Colonic mucosa (tissue), 4 donors: ENCODE measurements around the gene RCL1. TPM values are rescaled to one million over a fixed set of nuclear protein-coding genes. Genes with fewer than 3 reads are reported as not detected.
A peak's percentile ranks its signal among the peaks of the same experiment; 100 is the strongest.

Experiments used
- DNase-seq: peaks from one replicate; pipeline ENCODE4 v3.0.0-alpha.2; 2020
- H3K27ac ChIP-seq: fragments of 200-600 bp; one replicate; pipeline ENCODE4 v1.8.0; 2021
- H3K27me3 ChIP-seq: fragments of 200-600 bp; one replicate; pipeline ENCODE4 v1.8.0; 2021
- H3K36me3 ChIP-seq: fragments of 200-600 bp; one replicate; pipeline ENCODE4 v1.8.0; 2021
- H3K4me1 ChIP-seq: fragments of 200-600 bp; one replicate; pipeline ENCODE4 v1.8.0; 2021; ENCODE audit warnings: mild to moderate bottlenecking
- H3K4me3 ChIP-seq: fragments of 200-600 bp; one replicate; pipeline ENCODE4 v1.8.0; 2021
- H3K9ac ChIP-seq, 2 donors: one replicate each; pipeline ENCODE4 v1.7.0; 2013; ENCODE audit warnings: control low read depth in 2 of 2, low read depth in 2 of 2, low read length in 2 of 2
- H3K9me3 ChIP-seq: fragments of 200-600 bp; one replicate; pipeline ENCODE4 v1.8.0; 2021
- CTCF ChIP-seq: fragments of 200-600 bp; IDR thresholded peaks from one replicate; pipeline ENCODE4 v1.8.0; 2022; ENCODE audit warnings: antibody characterized with exemption, mild to moderate bottlenecking
- intact Hi-C: fragments of 100-400 bp; cut with DNase I; formaldehyde crosslinking; loops from one replicate; pipeline ENCODE4 v1.14.1; 2022
- total RNA-seq, 2 donors: library from RNA; stranded (reverse); fragmentation: NEBNext Ultra II Directional in 1 of 2; extraction: Animal tissue kit (Norgen Biotek cat#: 25700) in 1 of 2; gene quantifications; one replicate each; pipeline ENCODE4 v1.2.1, GENCODE V29; 2021
- donor health status: healthy.
- donor health status: DM: no; HTN: no; CAD: no.
- donor health status: DM: no; HTN: no; CAD: no.

Gene RCL1
- total RNA-seq, 2 donors from 2014 or later, result 7.0 to 12.5 TPM

GRCh38 chr9:4798281-4799032, 5.7 kb downstream of the RCL1 start:
- no peak for TF ChIP-seq CTCF
- no peaks in the 10 kb centered on the region for H3K27me3 ChIP-seq
- H3K9me3 ChIP-seq, result no peaks in the 10 kb centered on the region
- no peaks in the 10 kb centered on the region for H3K36me3 ChIP-seq
- intact Hi-C loops, result loop anchor here (10.0 kb wide), 2 partner anchors 54 to 186 kb away; partner anchors contain the start of genes AK3 and JAK2
- no peak overlapping the region for H3K4me3 ChIP-seq
- no peak overlapping the region for H3K27ac ChIP-seq
- no peaks in the 10 kb centered on the region for H3K4me1 ChIP-seq
- H3K9ac ChIP-seq, result peak overlapping the region in 1 of 2 donors; percentile 9
- no peak for DNase-seq

- no peak for TF ChIP-seq CTCF
- no peak for DNase-seq
- Histone ChIP-seq H3K9ac (no peak overlapping the region), H3K9me3 (no peaks in the 10 kb centered on the region), H3K4me3 (no peak overlapping the region), H3K27ac (no peak overlapping the region), H3K36me3 (no peaks in the 10 kb centered on the region), H3K27me3 (no peaks in the 10 kb centered on the region), H3K4me1 (no peaks in the 10 kb centered on the region)
- intact Hi-C loops, result loop anchor here (10.0 kb wide), 2 partner anchors 54 to 186 kb away; partner anchors contain the start of genes AK3 and JAK2
Measured at GRCh38 chr9:4799033-4799430, 6.3 kb downstream of the RCL1 start.

GRCh38 chr9:4799775-4800174, 7.0 kb downstream of the RCL1 start:
- H3K36me3 ChIP-seq, result no peaks in the 10 kb centered on the region

GRCh38 chr9:4801156-4801555, 8.4 kb downstream of the RCL1 start:
- no peak for DNase-seq
- no peaks in the 10 kb centered on the region for H3K9me3 ChIP-seq
- no peak for TF ChIP-seq CTCF
- H3K27me3 ChIP-seq, result no peaks in the 10 kb centered on the region
- H3K4me1 ChIP-seq, result no peaks in the 10 kb centered on the region
- H3K36me3 ChIP-seq, result no peaks in the 10 kb centered on the region
- H3K9ac ChIP-seq, result no peak overlapping the region
- intact Hi-C loops, result no loop called here
- H3K4me3 ChIP-seq, result no peak overlapping the region
- H3K27ac ChIP-seq, result no peak overlapping the region

More at GRCh38 chr9:4799775-4800174, 7.0 kb downstream of the RCL1 start:
- no peak for DNase-seq
- intact Hi-C loops, result loop anchor here (10.0 kb wide), 2 partner anchors 55 to 185 kb away; partner anchors contain the start of genes AK3 and JAK2
- no peak overlapping the region for H3K27ac ChIP-seq
- H3K27me3 ChIP-seq, result no peaks in the 10 kb centered on the region
- H3K9me3 ChIP-seq, result no peaks in the 10 kb centered on the region
- no peak overlapping the region for H3K9ac ChIP-seq
- no peaks in the 10 kb centered on the region for H3K4me1 ChIP-seq
- no peak for TF ChIP-seq CTCF
- H3K4me3 ChIP-seq, result no peak overlapping the region

- Histone ChIP-seq H3K9ac (no peak overlapping the region), H3K9me3 (no peaks in the 10 kb centered on the region), H3K36me3 (no peaks in the 10 kb centered on the region), H3K27ac (no peak overlapping the region), H3K4me1 (no peaks in the 10 kb centered on the region), H3K27me3 (no peaks in the 10 kb centered on the region), H3K4me3 (no peak overlapping the region)
- no peak for DNase-seq
- intact Hi-C loops, result no loop called here
- no peak for TF ChIP-seq CTCF
Measured at GRCh38 chr9:4803670-4804530, 11.2 kb downstream of the RCL1 start.
